IMR-90 (cell line): Measurements from ENCODE around the gene ACER1. TPM values are rescaled to one million over a fixed set of nuclear protein-coding genes. Genes with fewer than 3 reads are reported as not detected.

Experiments
- ATAC-seq: fragments of 200-7000 bp; cut with Tn5 transposase; 2 replicates; pipeline ENCODE4 v1.9.1; 2020; ENCODE audit warnings: low read depth, mild to moderate bottlenecking, moderate library complexity
- BruUV-seq: library from RNA; stranded (reverse); fragments of 400-500 nt; replicated peaks from 2 replicates; lab custom pipeline; 2021; lab: Mats Ljungman, UMichigan
- CTCF ChIA-PET: fragments of 300-600 bp; formaldehyde crosslinking; extraction: SDS; loops from one replicate; lab custom pipeline; 2021; ENCODE audit warnings: antibody characterized with exemption; lab: Yijun Ruan, JAX
- POLR2A ChIA-PET: fragments of 300-600 bp; sonication (Branson Sonifier 250); formaldehyde crosslinking; loops from one replicate; lab custom pipeline; 2022; ENCODE audit warnings: antibody characterized with exemption; ENCODE audit not compliant: unreplicated experiment; lab: Charles Lee
- DNase-seq: peaks from one replicate; pipeline ENCODE4 v3.0.0; 2013
- H2AFZ ChIP-seq: replicated peaks from 2 replicates; pipeline ENCODE3; 2013; ENCODE audit warnings: low read length, mild to moderate bottlenecking; ENCODE audit not compliant: poor library complexity
- H2AK5ac ChIP-seq: 2 replicates; pipeline ENCODE4 v1.6.1; 2013; ENCODE audit warnings: low read depth, low read length, inconsistent platforms
- H2AK9ac ChIP-seq: replicated peaks from 2 replicates; pipeline ENCODE3; 2013; ENCODE audit warnings: mild to moderate bottlenecking, low read depth, low read length, moderate library complexity; ENCODE audit not compliant: poor library complexity
- H2BK120ac ChIP-seq: 2 replicates; pipeline ENCODE4 v1.6.1; 2013; ENCODE audit warnings: low read depth, low read length, inconsistent platforms
- H2BK15ac ChIP-seq: 3 replicates; pipeline ENCODE4 v1.6.1; 2013; ENCODE audit warnings: low read depth, low read length, inconsistent platforms
- H2BK20ac ChIP-seq: 2 replicates; pipeline ENCODE4 v1.6.1; 2013; ENCODE audit warnings: low read depth, mild to moderate bottlenecking, inconsistent platforms, low read length, moderate library complexity
- H2BK5ac ChIP-seq: 2 replicates; pipeline ENCODE4 v1.6.1; 2013; ENCODE audit warnings: mild to moderate bottlenecking, low read depth, low read length, inconsistent platforms; ENCODE audit not compliant: poor library complexity, severe bottlenecking
- H3K14ac ChIP-seq: replicated peaks from 2 replicates; pipeline ENCODE4 v1.6.1; 2013; ENCODE audit warnings: low read depth, low read length, inconsistent platforms
- H3K18ac ChIP-seq: 2 replicates; pipeline ENCODE4 v1.6.1; 2013; ENCODE audit warnings: low read depth, low read length, control low read depth
- H3K23ac ChIP-seq: 2 replicates; pipeline ENCODE4 v1.6.1; 2013; ENCODE audit warnings: low read depth, low read length, inconsistent platforms
- H3K27ac ChIP-seq: 2 replicates; pipeline ENCODE4 v1.5.1; 2013; ENCODE audit warnings: mild to moderate bottlenecking, control low read depth, low read length; ENCODE audit not compliant: insufficient read depth
- H3K27me3 ChIP-seq: 2 replicates; pipeline ENCODE4 v1.6.1; 2013; ENCODE audit warnings: low read length; ENCODE audit not compliant: control insufficient read depth, insufficient read depth
- H3K36me3 ChIP-seq: 2 replicates; pipeline ENCODE4 v1.6.1; 2013; ENCODE audit warnings: low read length, mixed read lengths; ENCODE audit not compliant: control insufficient read depth, insufficient read depth
- H3K4ac ChIP-seq: 2 replicates; pipeline ENCODE4 v1.6.1; 2013; ENCODE audit warnings: low read depth, low read length, inconsistent platforms
- H3K4me1 ChIP-seq: 2 replicates; pipeline ENCODE4 v1.6.1; 2013; ENCODE audit warnings: low read length, mixed read lengths; ENCODE audit not compliant: control insufficient read depth, insufficient read depth
- H3K4me2 ChIP-seq: 2 replicates; pipeline ENCODE4 v1.6.1; 2013; ENCODE audit warnings: low read depth, mild to moderate bottlenecking, control low read depth, low read length, moderate library complexity
- H3K4me3 ChIP-seq: 2 replicates; pipeline ENCODE4 v1.5.1; 2013; ENCODE audit warnings: low read depth, mild to moderate bottlenecking, control low read depth, low read length, moderate library complexity; ENCODE audit not compliant: insufficient read depth
- H3K56ac ChIP-seq: 2 replicates; pipeline ENCODE4 v1.6.1; 2013; ENCODE audit warnings: low read length, inconsistent platforms; ENCODE audit not compliant: insufficient read depth; ENCODE audit errors: extremely low read depth
- H3K79me1 ChIP-seq, 2 experiments: 2 replicates each; pipeline ENCODE4 v1.6.1; 2013; ENCODE audit warnings: low read length in 2 of 2, inconsistent platforms in 1 of 2, low read depth in 1 of 2
- H3K9ac ChIP-seq: 2 replicates; pipeline ENCODE4 v1.6.1; 2013; ENCODE audit warnings: low read depth, low read length, control low read depth
- H3K9me1 ChIP-seq: 2 replicates; pipeline ENCODE4 v1.6.1; 2013; ENCODE audit warnings: low read length, inconsistent platforms; ENCODE audit not compliant: insufficient read depth
- H3K9me3 ChIP-seq: 2 replicates; pipeline ENCODE4 v1.6.1; 2013; ENCODE audit warnings: low read length; ENCODE audit not compliant: control insufficient read depth, insufficient read depth
- H4K20me1 ChIP-seq: 2 replicates; pipeline ENCODE4 v1.6.1; 2013; ENCODE audit warnings: low read length, inconsistent platforms; ENCODE audit not compliant: insufficient read depth
- H4K5ac ChIP-seq: 2 replicates; pipeline ENCODE4 v1.6.1; 2013; ENCODE audit warnings: mild to moderate bottlenecking, low read depth, low read length, control low read depth
- H4K8ac ChIP-seq, 2 experiments: 2 replicates each; pipeline ENCODE4 v1.6.1; 2013; ENCODE audit warnings: low read depth in 2 of 2, low read length in 2 of 2, control low read depth in 1 of 2, inconsistent platforms in 1 of 2
- H4K91ac ChIP-seq: 2 replicates; pipeline ENCODE4 v1.6.1; 2013; ENCODE audit warnings: low read depth, low read length, inconsistent platforms; ENCODE audit not compliant: insufficient read depth
- BHLHE40 ChIP-seq: fragments of 150-350 bp; IDR thresholded peaks from 2 replicates; pipeline ENCODE4 v1.6.1; 2016; ENCODE audit warnings: mild to moderate bottlenecking, low read depth, low read length
- CEBPB ChIP-seq: IDR thresholded peaks from 2 replicates; pipeline ENCODE4 v1.6.1; 2012; ENCODE audit warnings: low read depth, low read length, improper control_type of control experiment
- CHD1 ChIP-seq: IDR thresholded peaks from 2 replicates; pipeline ENCODE4 v1.6.1; 2012; ENCODE audit warnings: low read depth, low read length, improper control_type of control experiment
- FOS ChIP-seq: fragments of 150-350 bp; IDR thresholded peaks from 2 replicates; pipeline ENCODE4 v1.6.1; 2016; ENCODE audit warnings: low read depth, low read length
- MAFK ChIP-seq: IDR thresholded peaks from 2 replicates; pipeline ENCODE4 v1.6.1; 2012; ENCODE audit warnings: low read depth, low read length, improper control_type of control experiment
- MAZ ChIP-seq: IDR thresholded peaks from 2 replicates; pipeline ENCODE4 v1.6.1; 2012; ENCODE audit warnings: low read depth, mild to moderate bottlenecking, low read length, improper control_type of control experiment, moderate library complexity, borderline replicate concordance
- MXI1 ChIP-seq: IDR thresholded peaks from 2 replicates; pipeline ENCODE4 v1.6.1; 2012; ENCODE audit warnings: low read depth, mild to moderate bottlenecking, low read length, moderate library complexity, borderline replicate concordance
- NFE2L2 ChIP-seq: fragments of 150-350 bp; IDR thresholded peaks from 2 replicates; pipeline ENCODE4 v1.6.1; 2016; ENCODE audit warnings: low read depth, mild to moderate bottlenecking, low read length
- POLR2A ChIP-seq: IDR thresholded peaks from 2 replicates; pipeline ENCODE4 v1.6.1; 2012; ENCODE audit warnings: mild to moderate bottlenecking, low read depth, low read length
- RAD21 ChIP-seq: IDR thresholded peaks from 2 replicates; pipeline ENCODE4 v1.6.1; 2012; ENCODE audit warnings: low read length, improper control_type of control experiment
- RCOR1 ChIP-seq: IDR thresholded peaks from 2 replicates; pipeline ENCODE4 v1.6.1; 2012; ENCODE audit warnings: mild to moderate bottlenecking, low read length, improper control_type of control experiment; ENCODE audit not compliant: insufficient replicate concordance
- RFX5 ChIP-seq: IDR thresholded peaks from 2 replicates; pipeline ENCODE4 v1.8.0; 2012; ENCODE audit warnings: low read depth, mild to moderate bottlenecking, low read length, moderate library complexity
- SMC3 ChIP-seq: fragments of 150-350 bp; IDR thresholded peaks from 2 replicates; pipeline ENCODE4 v1.6.1; 2016; ENCODE audit warnings: low read depth, mild to moderate bottlenecking, antibody characterized with exemption, low read length, moderate library complexity
- USF2 ChIP-seq: fragments of 150-350 bp; IDR thresholded peaks from 2 replicates; pipeline ENCODE4 v1.6.1; 2017; ENCODE audit warnings: mild to moderate bottlenecking, antibody characterized with exemption, low read length, low read depth
- WGBS, 2 experiments: methylation state at CpG; one replicate each; pipeline versions ENCODE4 v1.1.5 to v1.1.7; 2013; ENCODE audit warnings: missing lambda C conversion rate in 2 of 2; ENCODE audit not compliant: insufficient read length in 1 of 2; ENCODE audit errors: extremely low coverage in 2 of 2; 5-methylcytosine and 5-hydroxymethylcytosine counted together
- dilution Hi-C: fragments of 300-500 bp; cut with HindIII; formaldehyde crosslinking; loops from one replicate; pipeline ENCODE4 v1.14.3; 2018; ENCODE audit warnings: low sequenced_read_pairs; ENCODE audit not compliant: unreplicated experiment
- in situ Hi-C: fragments of 300-500 bp; cut with MboI; formaldehyde crosslinking; loops from 3 replicates; pipeline ENCODE4 v1.14.3; 2019; ENCODE audit warnings: low sequenced_read_pairs, inconsistent platforms, mixed read lengths
- intact Hi-C: fragments of 100-400 bp; cut with micrococcal nuclease; formaldehyde crosslinking; loops from 2 replicates; pipeline ENCODE4 v1.10.0; 2022
- polyA plus RNA-seq, 3 experiments: library from polyadenylated mRNA; depleted of rRNA; stranded (reverse); fragments of >200 nt; gene quantifications; 2 replicates each; pipeline ENCODE4 v1.2.3, GENCODE V29; 2012; ENCODE audit warnings: low replicate concordance in 1 of 3
- total RNA-seq: library from RNA; depleted of rRNA; stranded (reverse); fragments of >200 nt; gene quantifications from 2 replicates; pipeline ENCODE4 v1.2.3, GENCODE V29; 2012
- TF ChIP-seq, protein P1 (sequence below): conservative IDR thresholded peaks from 2 replicates; pipeline ENCODE4 v1.5.1; 2012; ENCODE audit warnings: mild to moderate bottlenecking, low read depth, low read length, improper control_type of control experiment
- TF ChIP-seq, protein P2 (sequence below): fragments of 150-350 bp; IDR thresholded peaks from 2 replicates; pipeline ENCODE4 v1.6.1; 2016; ENCODE audit warnings: low read depth, mild to moderate bottlenecking, low read length, moderate library complexity, borderline replicate concordance

ACER1 gene
- total and polyA plus RNA-seq, 2 of the 4 experiments (the other 2 are of a cell fraction), result not detected

GRCh38 chr19:6379744-6380143, 46.3 kb upstream of the ACER1 start:
- Histone ChIP-seq H3K36me3 (peaks cover 46% of the 10 kb centered on the region), H3K18ac (no peak overlapping the region), H3K4me3 (no peak overlapping the region), H3K23ac (no peak overlapping the region), H3K14ac (no peak overlapping the region), H4K20me1 (no peaks in the 10 kb centered on the region), H3K9me1 (no peaks in the 10 kb centered on the region), H2AK5ac (no peak overlapping the region), H2BK5ac (no peak overlapping the region), H2BK20ac (no peak overlapping the region), H3K4me2 (no peak overlapping the region), H4K91ac (no peak overlapping the region), H3K4ac (no peak overlapping the region), H2BK120ac (no peak overlapping the region), H3K56ac (no peak overlapping the region), H4K8ac (no peak overlapping the region), H4K5ac (no peak overlapping the region), H3K9ac (no peak overlapping the region), H2AK9ac (no peak overlapping the region), H2AFZ (no peak overlapping the region), H3K9me3 (peaks cover 7% of the 10 kb centered on the region; the same call in 1 of the 2 replicates), H3K4me1 (peaks cover 5% of the 10 kb centered on the region), H3K27ac (no peak overlapping the region), H3K27me3 (no peaks in the 10 kb centered on the region), H2BK15ac (no peak overlapping the region), H3K79me1 (peaks cover 0 to 3% of the 10 kb centered on the region in 2 experiments; a peak in 2 of 4 replicates)
- intact Hi-C loops (no loop called here), dilution Hi-C loops (no loop called here), in situ Hi-C loops (no loop called here)
- ATAC-seq (no peak), DNase-seq (no peak)
- ChIA-PET POLR2A (no interaction called here), CTCF (no interaction called here)
- WGBS, 2 experiments, result 100% methylated on average over 1 of the region's 3 CpGs; no CpG with 5 or more reads in 1 of the 2 experiments
- BruUV-seq, result no TSS peak
- TF ChIP-seq, protein P1, sequence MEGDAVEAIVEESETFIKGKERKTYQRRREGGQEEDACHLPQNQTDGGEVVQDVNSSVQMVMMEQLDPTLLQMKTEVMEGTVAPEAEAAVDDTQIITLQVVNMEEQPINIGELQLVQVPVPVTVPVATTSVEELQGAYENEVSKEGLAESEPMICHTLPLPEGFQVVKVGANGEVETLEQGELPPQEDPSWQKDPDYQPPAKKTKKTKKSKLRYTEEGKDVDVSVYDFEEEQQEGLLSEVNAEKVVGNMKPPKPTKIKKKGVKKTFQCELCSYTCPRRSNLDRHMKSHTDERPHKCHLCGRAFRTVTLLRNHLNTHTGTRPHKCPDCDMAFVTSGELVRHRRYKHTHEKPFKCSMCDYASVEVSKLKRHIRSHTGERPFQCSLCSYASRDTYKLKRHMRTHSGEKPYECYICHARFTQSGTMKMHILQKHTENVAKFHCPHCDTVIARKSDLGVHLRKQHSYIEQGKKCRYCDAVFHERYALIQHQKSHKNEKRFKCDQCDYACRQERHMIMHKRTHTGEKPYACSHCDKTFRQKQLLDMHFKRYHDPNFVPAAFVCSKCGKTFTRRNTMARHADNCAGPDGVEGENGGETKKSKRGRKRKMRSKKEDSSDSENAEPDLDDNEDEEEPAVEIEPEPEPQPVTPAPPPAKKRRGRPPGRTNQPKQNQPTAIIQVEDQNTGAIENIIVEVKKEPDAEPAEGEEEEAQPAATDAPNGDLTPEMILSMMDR, result no peak
- TF ChIP-seq MAFK (no peak), MAZ (no peak), CEBPB (no peak), RCOR1 (no peak), SMC3 (no peak), BHLHE40 (no peak), MXI1 (no peak), RAD21 (no peak), NFE2L2 (no peak), RFX5 (no peak), FOS (no peak), CHD1 (no peak), USF2 (no peak), POLR2A (no peak)
- TF ChIP-seq, protein P2, sequence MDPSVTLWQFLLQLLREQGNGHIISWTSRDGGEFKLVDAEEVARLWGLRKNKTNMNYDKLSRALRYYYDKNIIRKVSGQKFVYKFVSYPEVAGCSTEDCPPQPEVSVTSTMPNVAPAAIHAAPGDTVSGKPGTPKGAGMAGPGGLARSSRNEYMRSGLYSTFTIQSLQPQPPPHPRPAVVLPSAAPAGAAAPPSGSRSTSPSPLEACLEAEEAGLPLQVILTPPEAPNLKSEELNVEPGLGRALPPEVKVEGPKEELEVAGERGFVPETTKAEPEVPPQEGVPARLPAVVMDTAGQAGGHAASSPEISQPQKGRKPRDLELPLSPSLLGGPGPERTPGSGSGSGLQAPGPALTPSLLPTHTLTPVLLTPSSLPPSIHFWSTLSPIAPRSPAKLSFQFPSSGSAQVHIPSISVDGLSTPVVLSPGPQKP, result no peak
